Jurkat, Clone E6-1 (cell line): ENCODE results near the gene GABPB2.
A peak's percentile ranks its signal among the peaks of the same experiment; 100 is the strongest.

ENCODE experiments used
- DNase-seq: peaks from one replicate; pipeline ENCODE4 v3.0.0-alpha.2; 2011; ENCODE audit warnings: low read depth, low spot score
- H3K4me3 ChIP-seq: 2 replicates; pipeline ENCODE4 v1.5.1; 2011; ENCODE audit warnings: mild to moderate bottlenecking, low read length, control low read depth, moderate library complexity

Gene GABPB2

GRCh38 chr1:151147665-151148064 is 77.1 kb downstream of the GABPB2 start:
- no peak for DNase-seq
- no peak overlapping the region for H3K4me3 ChIP-seq

- peak within 1 kb of the TSS; percentile 40 for H3K4me3 ChIP-seq
- peak; percentile 41 for DNase-seq
Observed at GRCh38 chr1:151156515-151156819, 85.9 kb downstream of the GABPB2 start, which contains the start of gene TNFAIP8L2. Gene TNFAIP8L2, plus strand, starts transcription at chr1:151156649. Its CDS starts 2,049 bp downstream, at chr1:151158698.

DNA sequence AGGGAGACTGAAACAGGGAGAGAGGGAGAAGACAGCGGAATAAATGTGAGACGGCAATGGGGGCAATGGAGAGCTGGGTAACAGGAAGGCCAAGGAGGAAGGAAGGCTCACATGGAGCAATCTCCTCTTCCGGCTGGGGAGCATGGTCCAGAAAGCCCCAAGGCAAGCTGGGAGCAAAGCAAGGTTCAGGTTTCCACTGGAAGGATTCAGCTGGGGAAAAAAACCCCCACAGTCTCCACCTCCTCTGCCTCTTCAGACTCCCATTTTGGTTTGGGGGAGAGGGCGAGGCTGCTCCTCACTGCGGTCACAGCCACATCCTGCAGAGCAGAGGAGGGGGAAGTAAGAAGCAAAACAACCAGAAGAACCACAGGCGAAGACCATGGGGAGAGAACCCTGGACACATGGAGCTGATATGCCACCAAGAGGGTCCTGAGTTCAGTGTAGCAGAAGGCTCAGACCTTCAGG is 86.5 kb downstream of the GABPB2 start:
- peak overlapping the region; percentile 40 for H3K4me3 ChIP-seq
- peak; percentile 81 for DNase-seq

DNA sequence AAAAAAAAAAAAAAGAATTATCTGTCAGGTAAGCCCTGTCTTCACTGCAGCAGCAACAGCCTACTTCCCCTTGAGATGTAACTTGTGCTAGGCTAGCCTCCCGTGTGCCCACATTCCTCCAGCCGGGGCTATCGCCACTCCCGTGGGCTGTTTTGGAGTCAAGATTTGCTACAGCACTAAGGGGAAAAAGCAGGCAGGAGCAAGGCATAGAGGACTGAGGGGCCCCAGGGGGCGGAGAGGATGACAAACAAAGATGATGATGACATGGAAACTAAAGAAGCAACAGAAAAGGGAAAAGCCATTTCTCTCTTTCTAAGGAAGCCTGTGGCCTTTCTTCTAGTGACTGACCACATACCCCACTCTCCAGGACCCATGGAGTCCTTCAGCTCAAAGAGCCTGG is 87.8 kb downstream of the GABPB2 start:
- DNase-seq = no peak

DNA sequence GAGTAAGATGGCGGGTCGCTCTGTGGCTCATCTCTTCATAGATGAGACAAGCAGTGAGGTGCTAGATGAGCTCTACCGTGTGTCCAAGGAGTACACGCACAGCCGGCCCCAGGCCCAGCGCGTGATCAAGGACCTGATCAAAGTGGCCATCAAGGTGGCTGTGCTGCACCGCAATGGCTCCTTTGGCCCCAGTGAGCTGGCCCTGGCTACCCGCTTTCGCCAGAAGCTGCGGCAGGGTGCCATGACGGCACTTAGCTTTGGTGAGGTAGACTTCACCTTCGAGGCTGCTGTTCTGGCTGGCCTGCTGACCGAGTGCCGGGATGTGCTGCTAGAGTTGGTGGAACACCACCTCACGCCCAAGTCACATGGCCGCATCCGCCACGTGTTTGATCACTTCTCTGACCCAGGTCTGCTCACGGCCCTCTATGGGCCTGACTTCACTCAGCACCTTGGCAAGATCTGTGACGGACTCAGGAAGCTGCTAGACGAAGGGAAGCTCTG is 88.2 kb downstream of the GABPB2 start:
- no peak overlapping the region for H3K4me3 ChIP-seq
- no peak for DNase-seq

More for the DNA sequence above, 87.8 kb downstream of the GABPB2 start:
- no peak overlapping the region for H3K4me3 ChIP-seq

- no peak overlapping the region for H3K4me3 ChIP-seq
- no peak for DNase-seq
Observed at GRCh38 chr1:151159373-151159772, 88.8 kb downstream of the GABPB2 start.

- H3K4me3 ChIP-seq = peak overlapping the region; percentile 99
- DNase-seq = no peak
Observed at GRCh38 chr1:151164732-151165280, 94.2 kb downstream of the GABPB2 start.

DNA sequence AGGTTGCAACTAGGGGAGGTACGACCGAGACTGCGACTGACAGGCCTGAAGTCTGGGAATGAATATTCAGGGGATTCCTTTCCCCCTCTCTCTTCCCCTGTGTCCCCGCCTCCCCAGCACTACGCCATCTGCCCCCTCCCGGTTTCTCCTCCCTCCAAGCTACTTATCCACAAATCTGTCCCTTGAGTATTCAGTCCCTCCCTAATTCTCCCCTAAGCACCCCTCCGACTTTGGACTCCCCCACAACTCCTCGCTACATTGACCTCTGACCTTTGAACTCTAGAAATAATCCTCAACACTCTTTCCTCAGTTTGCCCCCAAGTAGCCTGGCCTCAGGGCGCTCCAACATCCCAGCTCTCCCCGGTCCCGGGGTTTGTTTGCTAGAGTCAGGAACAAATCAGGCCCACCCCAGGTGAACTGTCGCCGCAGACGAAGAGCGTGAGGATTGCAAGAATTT is 94.7 kb downstream of the GABPB2 start:
- DNase-seq = peak; percentile 39
- peak overlapping the region; percentile 99 for H3K4me3 ChIP-seq

DNA sequence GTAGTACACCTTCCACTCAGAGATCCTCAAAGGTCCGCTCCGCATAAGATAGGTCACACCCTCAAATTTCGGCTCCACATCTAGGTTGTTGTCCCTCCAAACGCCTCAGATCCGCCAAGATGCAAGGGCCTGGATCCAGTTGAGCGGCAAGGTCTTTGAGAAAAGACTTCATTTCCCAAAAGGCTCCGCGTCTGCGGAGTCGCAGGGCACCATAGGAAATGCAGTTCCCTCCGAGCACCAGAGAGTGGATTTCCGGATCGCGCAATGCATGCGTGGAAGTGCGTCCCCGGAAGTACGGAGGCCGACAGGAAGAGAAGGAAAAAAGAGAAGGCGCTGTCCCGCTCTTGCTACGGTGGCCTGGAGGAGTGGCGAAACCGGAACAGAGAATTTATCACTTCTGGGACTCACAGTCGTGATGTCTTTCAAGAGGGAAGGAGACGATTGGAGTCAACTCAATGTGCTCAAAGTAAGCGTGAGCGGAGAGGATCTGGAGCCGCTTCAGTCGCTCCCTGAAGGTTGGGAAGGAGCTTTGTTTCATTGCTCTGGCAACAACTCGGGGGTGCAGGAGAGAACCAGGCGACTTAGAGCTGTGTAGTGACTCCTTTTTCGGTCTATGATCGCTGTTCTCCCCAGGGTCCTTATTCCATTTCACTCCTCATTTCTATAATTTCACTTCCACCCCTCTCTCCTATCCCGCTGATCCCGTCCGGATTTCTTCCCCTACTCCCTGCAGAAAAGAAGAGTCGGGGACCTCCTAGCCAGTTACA is 95.4 kb downstream of the GABPB2 start, which contains the start of the genes LYSMD1 and SCNM1:
TSS of gene LYSMD1 (minus strand) at position 165 of the 767 bp plus-strand sequence. CDS start 644 bp downstream, outside the sequence.
TSS of gene SCNM1 (plus strand) at position 407 of the 767 bp plus-strand sequence. CDS start at position 416, 9 bp downstream.
- DNase-seq = peak; percentile 99
- peak within 1 kb of the TSS; percentile 99 for H3K4me3 ChIP-seq

DNA sequence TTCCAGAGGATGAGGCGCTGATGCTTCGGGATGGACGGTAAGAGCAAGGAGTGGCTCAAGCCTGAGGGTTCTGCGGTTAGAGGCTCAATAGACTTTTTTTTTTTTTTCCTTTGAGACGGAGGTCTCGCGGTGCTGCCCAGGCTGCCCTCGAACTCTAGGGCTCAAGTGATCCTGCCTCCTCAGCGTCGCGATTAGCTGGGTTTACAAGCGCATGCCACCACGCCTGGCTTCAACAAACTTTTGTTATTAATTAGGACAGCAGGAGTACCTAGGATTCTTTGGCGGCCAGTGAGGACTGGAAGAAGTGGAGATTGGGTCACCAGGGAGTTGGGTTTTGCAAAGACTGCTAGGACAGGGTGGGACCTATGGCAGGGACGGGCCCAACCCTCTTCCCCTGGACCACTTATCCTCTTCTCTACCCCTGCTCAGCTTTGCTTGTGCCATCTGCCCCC is 96.0 kb downstream of the GABPB2 start:
- no peak for DNase-seq
- H3K4me3 ChIP-seq = peak overlapping the region; percentile 99

GRCh38 chr1:151167116-151167515 is 96.6 kb downstream of the GABPB2 start:
- DNase-seq = no peak
- H3K4me3 ChIP-seq = peak overlapping the region; percentile 99

- H3K4me3 ChIP-seq = no peak overlapping the region
Observed at GRCh38 chr1:151171190-151171589, 100.6 kb downstream of the GABPB2 start.

More at GRCh38 chr1:151171190-151171589, 100.6 kb downstream of the GABPB2 start:
- DNase-seq = no peak
